ENCODE results near the gene ESRRG. TPM values are rescaled to one million over a fixed set of nuclear protein-coding genes. Genes with fewer than 3 reads are reported as not detected.
A peak's percentile ranks its signal among the peaks of the same experiment; 100 is the strongest.

The ESRRG gene
- total RNA-seq, 4 donors from 2014 or later: 0.76 to 7.0 (median 5.2) TPM

DNA sequence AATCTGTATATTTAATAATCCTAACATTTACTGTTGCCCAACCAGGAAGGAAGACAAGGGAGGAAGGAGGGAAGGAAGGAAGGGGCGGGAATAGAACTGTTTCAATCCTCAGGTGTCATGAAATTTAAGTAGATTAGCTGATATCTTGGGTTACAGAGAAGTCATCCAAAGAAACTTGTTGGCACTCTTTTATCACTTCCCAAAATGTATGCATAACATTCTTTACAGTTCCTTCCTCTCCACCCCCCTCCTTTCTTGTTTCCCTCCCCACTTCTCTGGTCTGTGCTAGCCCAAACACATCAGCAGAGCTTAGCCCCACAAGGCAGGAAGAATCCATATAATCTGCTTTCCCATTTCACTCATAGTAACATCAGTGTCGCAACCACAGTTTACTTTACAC lies 110.9 kb downstream of the ESRRG start:
- TF ChIP-seq, protein P1, sequence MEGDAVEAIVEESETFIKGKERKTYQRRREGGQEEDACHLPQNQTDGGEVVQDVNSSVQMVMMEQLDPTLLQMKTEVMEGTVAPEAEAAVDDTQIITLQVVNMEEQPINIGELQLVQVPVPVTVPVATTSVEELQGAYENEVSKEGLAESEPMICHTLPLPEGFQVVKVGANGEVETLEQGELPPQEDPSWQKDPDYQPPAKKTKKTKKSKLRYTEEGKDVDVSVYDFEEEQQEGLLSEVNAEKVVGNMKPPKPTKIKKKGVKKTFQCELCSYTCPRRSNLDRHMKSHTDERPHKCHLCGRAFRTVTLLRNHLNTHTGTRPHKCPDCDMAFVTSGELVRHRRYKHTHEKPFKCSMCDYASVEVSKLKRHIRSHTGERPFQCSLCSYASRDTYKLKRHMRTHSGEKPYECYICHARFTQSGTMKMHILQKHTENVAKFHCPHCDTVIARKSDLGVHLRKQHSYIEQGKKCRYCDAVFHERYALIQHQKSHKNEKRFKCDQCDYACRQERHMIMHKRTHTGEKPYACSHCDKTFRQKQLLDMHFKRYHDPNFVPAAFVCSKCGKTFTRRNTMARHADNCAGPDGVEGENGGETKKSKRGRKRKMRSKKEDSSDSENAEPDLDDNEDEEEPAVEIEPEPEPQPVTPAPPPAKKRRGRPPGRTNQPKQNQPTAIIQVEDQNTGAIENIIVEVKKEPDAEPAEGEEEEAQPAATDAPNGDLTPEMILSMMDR (IDR thresholded peaks at IDR 0.05): no peak
- no peak for TF ChIP-seq POLR2A (IDR thresholded peaks at IDR 0.05)
- H3K4me3 ChIP-seq (ENCODE audit: low read depth, poor library complexity, severe bottlenecking): no peak overlapping the region
- intact Hi-C loops (cut with DNase I; ENCODE audit: low total_unique reads): no loop called here
- 56 to 60% methylated on average over 2 of the region's 2 CpGs for WGBS, 2 donors
- DNase-seq (ENCODE audit: low spot score in 2 of 2): no peak

DNA sequence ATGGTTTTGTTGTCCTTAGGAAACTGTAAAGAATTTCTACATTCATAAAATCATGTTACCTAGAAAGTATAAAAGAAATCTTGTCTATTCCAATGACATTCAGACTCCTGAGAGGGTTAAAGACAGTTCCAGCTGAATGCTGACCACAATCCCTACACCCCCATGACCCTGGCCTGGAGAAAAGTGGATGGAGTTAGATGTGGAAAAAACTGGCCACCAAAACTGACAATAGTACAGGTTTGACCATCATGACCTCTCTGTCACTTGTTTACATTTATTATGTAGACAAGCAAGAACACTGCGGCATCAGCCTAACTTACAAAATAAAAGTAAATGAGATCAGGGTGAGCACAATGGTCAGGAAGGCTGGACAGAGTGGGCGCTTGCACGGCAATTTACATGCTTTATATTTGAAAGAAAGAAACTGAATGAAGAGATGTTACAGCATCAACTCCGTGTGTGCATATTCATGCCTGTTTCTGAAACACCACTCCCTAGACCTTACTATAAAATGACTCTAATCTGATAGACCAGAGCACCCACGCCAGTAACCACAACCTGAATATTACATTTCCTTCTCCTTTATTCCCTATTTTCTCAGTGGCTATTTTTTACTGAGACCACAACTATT lies 116.0 kb downstream of the ESRRG start:
- WGBS, 2 donors: 79 to 84% methylated on average over 5 of the region's 5 CpGs
- intact Hi-C loops (cut with DNase I; ENCODE audit: low total_unique reads): no loop called here
- no peak for TF ChIP-seq POLR2A (IDR thresholded peaks at IDR 0.05)
- TF ChIP-seq, protein P1 (IDR thresholded peaks at IDR 0.05): no peak
- H3K4me3 ChIP-seq (ENCODE audit: low read depth, poor library complexity, severe bottlenecking): no peak overlapping the region
- no peak for DNase-seq (ENCODE audit: low spot score in 2 of 2)

DNA sequence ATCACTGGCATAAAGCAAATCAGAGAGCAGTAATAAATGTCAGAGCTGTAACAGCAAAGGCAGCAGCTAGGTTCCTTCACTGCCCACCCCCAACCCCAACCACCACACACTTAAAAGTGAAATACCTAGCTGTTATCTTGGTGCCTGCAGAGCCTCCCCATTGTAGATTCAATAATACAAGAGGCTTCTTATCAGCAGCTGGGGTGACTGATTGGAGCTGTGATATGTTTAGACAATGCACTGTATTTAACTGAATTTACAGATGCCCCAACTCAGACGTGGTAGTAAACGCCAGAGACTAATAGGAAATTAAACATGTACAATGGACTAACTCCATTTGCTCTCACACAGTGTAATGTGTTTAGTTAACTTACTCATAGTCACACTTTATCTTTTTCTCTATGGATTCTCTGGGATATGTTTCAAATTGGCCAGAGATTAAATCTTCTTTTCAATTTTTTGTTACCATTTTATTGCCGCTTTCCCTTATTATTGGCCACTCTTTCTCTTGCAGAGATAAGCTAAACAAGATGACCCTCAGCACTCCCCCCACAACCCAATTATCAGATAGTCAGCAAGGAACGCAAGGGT lies 117.1 kb downstream of the ESRRG start:
- DNase-seq (ENCODE audit: low spot score in 2 of 2): no peak
- intact Hi-C loops (cut with DNase I; ENCODE audit: low total_unique reads): no loop called here
- 58 to 73% methylated on average over 4 of the region's 4 CpGs for WGBS, 2 donors
- TF ChIP-seq, protein P1 (IDR thresholded peaks at IDR 0.05): no peak
- no peak for TF ChIP-seq POLR2A (IDR thresholded peaks at IDR 0.05)
- H3K4me3 ChIP-seq (ENCODE audit: low read depth, poor library complexity, severe bottlenecking): no peak overlapping the region

DNA sequence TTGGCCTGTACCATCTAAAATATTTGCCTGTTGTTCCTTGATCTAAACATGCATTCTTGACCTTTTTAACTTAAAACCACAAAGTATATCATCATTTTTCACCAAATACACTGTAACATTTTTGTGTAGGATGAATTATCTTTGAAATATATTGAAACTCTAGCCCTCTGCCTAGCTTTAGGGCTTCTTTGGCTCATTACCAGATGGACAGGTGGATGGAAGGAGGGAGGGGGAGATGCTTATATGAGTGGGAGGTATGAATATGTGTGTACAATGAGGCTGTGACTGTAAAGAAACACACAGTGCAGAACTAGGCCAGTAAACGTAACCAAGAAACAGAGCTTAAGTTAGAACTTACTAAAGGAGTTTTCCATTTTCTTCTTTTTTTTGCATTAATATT lies 118.5 kb downstream of the ESRRG start:
- no peak for TF ChIP-seq POLR2A (IDR thresholded peaks at IDR 0.05)
- TF ChIP-seq, protein P1 (IDR thresholded peaks at IDR 0.05): no peak
- DNase-seq (ENCODE audit: low spot score in 2 of 2): no peak
- no peak overlapping the region for H3K4me3 ChIP-seq (ENCODE audit: low read depth, poor library complexity, severe bottlenecking)
- 85 to 89% methylated on average over 1 of the region's 1 CpG for WGBS, 2 donors
- intact Hi-C loops (cut with DNase I; ENCODE audit: low total_unique reads): no loop called here

DNA sequence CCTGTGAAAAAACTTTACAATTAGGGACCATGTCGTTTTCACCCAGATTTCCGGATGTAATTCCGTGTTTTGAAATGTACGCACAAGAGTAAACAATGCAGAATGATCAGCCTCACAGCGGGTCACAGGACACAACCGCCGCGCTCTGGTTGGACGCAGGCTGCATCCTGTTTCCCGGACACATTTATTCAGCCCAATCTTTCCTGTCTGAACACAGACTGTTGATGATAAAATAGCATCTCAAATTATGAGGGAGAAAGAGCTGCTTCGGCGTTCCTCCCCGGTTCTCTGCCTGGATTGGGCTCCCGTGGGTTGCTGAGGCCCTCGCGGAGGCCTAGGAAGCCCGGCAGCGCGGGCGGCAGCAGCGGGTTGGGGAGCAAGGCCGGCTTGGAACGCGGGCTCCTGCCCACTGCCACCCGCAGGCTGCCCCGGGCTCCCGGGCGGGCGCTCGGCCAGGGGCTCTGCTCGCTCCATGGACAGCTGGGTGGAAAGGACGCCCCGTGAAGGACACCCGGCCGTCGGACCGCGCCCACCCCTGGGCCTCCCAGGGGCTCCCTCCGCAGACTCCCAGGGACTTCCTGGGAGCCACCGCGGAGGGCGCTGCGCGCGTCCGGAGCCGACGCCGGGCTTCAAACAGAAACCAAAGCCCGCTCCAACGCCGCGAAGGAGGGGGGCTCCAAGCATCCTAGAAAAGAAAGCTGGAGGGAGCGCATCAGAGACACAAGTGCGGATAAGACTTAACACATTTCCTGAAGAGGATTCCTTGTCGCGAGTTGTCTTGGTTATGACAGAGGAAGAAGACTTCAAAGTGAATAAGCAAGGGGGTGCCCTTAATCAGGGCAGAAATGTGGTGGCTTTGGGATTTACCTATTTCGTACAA lies 122.3 kb downstream of the ESRRG start:
- TF ChIP-seq, protein P1 (IDR thresholded peaks at IDR 0.05): no peak
- TF ChIP-seq POLR2A (IDR thresholded peaks at IDR 0.05): no peak
- intact Hi-C loops (cut with DNase I; ENCODE audit: low total_unique reads): no loop called here
- WGBS, 2 donors: 1 to 4% methylated on average over 52 to 54 of the region's 58 CpGs
- DNase-seq (ENCODE audit: low spot score in 2 of 2): peak; percentile 73 to 94
- H3K4me3 ChIP-seq (ENCODE audit: low read depth, poor library complexity, severe bottlenecking): peak overlapping the region; percentile 54

Data from lower leg skin (tissue), 4 donors.